H1 (cell line): ENCODE results near the gene SPAST. TPM values are rescaled to one million over a fixed set of nuclear protein-coding genes. Genes with fewer than 3 reads are reported as not detected.

Experiments used
- CTCF ChIA-PET: fragments of 300-600 bp; sonication (Branson Sonifier 250); formaldehyde crosslinking; loops from one replicate; lab custom pipeline; 2021; ENCODE audit not compliant: partially characterized antibody; lab: Charles Lee
- POLR2A ChIA-PET: fragments of 300-600 bp; sonication (Branson Sonifier 250); formaldehyde crosslinking; loops from one replicate; lab custom pipeline; 2021; ENCODE audit warnings: inconsistent platforms; ENCODE audit not compliant: partially characterized antibody; lab: Charles Lee
- DNase-seq, 2 experiments: peaks; one replicate each; pipeline versions ENCODE4 v3.0.0 to v3.0.0-alpha.2; 2010 to 2022; ENCODE audit warnings: low spot score in 2 of 2, low read depth in 1 of 2, mixed read lengths in 1 of 2
- FAIRE-seq: peaks from 2 replicates; lab custom pipeline; 2011; peaks lifted over from hg19 to GRCh38; lab: Jason Lieb, UNC
- H2AFZ ChIP-seq: 2 replicates; pipeline ENCODE4 v1.8.1; 2012; ENCODE audit warnings: low read length, inconsistent platforms
- H2AK5ac ChIP-seq: 2 replicates; pipeline ENCODE4 v1.6.1; 2013; ENCODE audit warnings: low read depth, low read length
- H2BK120ac ChIP-seq: replicated peaks from 2 replicates; pipeline ENCODE3; 2013; ENCODE audit warnings: low read depth, low read length, inconsistent platforms
- H2BK12ac ChIP-seq: 2 replicates; pipeline ENCODE4 v1.6.1; 2013; ENCODE audit warnings: low read depth, low read length
- H2BK15ac ChIP-seq: 2 replicates; pipeline ENCODE4 v1.6.1; 2013; ENCODE audit warnings: low read length
- H2BK20ac ChIP-seq: 2 replicates; pipeline ENCODE4 v1.6.1; 2013; ENCODE audit warnings: low read length
- H2BK5ac ChIP-seq: 2 replicates; pipeline ENCODE4 v1.6.1; 2013; ENCODE audit warnings: low read depth, low read length
- H3K14ac ChIP-seq: 2 replicates; pipeline ENCODE4 v1.6.1; 2013; ENCODE audit warnings: inconsistent platforms; ENCODE audit not compliant: insufficient read length
- H3K18ac ChIP-seq: 2 replicates; pipeline ENCODE4 v1.6.1; 2013; ENCODE audit warnings: low read length; ENCODE audit errors: extremely low read depth
- H3K23ac ChIP-seq: 2 replicates; pipeline ENCODE4 v1.6.1; 2013; ENCODE audit warnings: inconsistent platforms; ENCODE audit not compliant: insufficient read length
- H3K23me2 ChIP-seq: 2 replicates; pipeline ENCODE4 v1.6.1; 2013; ENCODE audit warnings: low read depth, low read length
- H3K27ac ChIP-seq: 2 replicates; pipeline ENCODE4 v1.6.1; 2011; ENCODE audit warnings: low read depth, low read length, inconsistent platforms
- H3K27me3 ChIP-seq, 4 experiments: replicated peaks in 1 of 4; 1 replicate in 1 of 4; 2 replicates in 3 of 4; pipeline versions ENCODE4 v1.6.1 to v1.8.1; 2011 to 2013; ENCODE audit warnings: low read length in 3 of 4, mild to moderate bottlenecking in 3 of 4, inconsistent platforms in 2 of 4, mixed read lengths in 2 of 4, moderate library complexity in 1 of 4; ENCODE audit not compliant: control insufficient read depth in 3 of 4, insufficient read depth in 3 of 4; ENCODE audit errors: extremely low read depth in 1 of 4
- H3K36me3 ChIP-seq, 4 experiments: 2 replicates each; pipeline versions ENCODE4 v1.6.1 to v1.8.1; 2011 to 2013; ENCODE audit warnings: mild to moderate bottlenecking in 4 of 4, low read length in 3 of 4, moderate library complexity in 2 of 4, control low read depth in 1 of 4, inconsistent platforms in 1 of 4; ENCODE audit not compliant: insufficient read depth in 4 of 4, control insufficient read depth in 2 of 4
- H3K4ac ChIP-seq: replicated peaks from 2 replicates; pipeline ENCODE3; 2013; ENCODE audit warnings: low read length, low read depth, mixed read lengths, inconsistent platforms; ENCODE audit not compliant: insufficient read length
- H3K4me1 ChIP-seq, 4 experiments: replicated peaks in 1 of 4; 1 replicate in 1 of 4; 2 replicates in 3 of 4; pipeline versions ENCODE4 v1.6.1 to v1.8.1; 2011 to 2013; ENCODE audit warnings: low read length in 3 of 4, inconsistent platforms in 2 of 4, mixed read lengths in 1 of 4; ENCODE audit not compliant: insufficient read depth in 4 of 4, control insufficient read depth in 3 of 4
- H3K4me2 ChIP-seq, 2 experiments: 2 replicates each; pipeline versions ENCODE4 v1.6.1 to v1.8.1; 2011 to 2013; ENCODE audit warnings: low read depth in 2 of 2, low read length in 2 of 2, control low read depth in 1 of 2, inconsistent platforms in 1 of 2, mild to moderate bottlenecking in 1 of 2; ENCODE audit not compliant: insufficient read depth in 1 of 2
- H3K4me3 ChIP-seq, 4 experiments: fragments of 200-600, 300-600 bp in 1 of 4; sonication (generic), shearing (Covaris generic), sonication (Bioruptor Twin) in 1 of 4; 2 replicates each; pipeline versions ENCODE4 v1.5.1 to v1.8.1; 2011 to 2016; ENCODE audit warnings: low read length in 4 of 4, low read depth in 3 of 4, control low read depth in 2 of 4, inconsistent platforms in 2 of 4, mild to moderate bottlenecking in 2 of 4, mixed read lengths in 1 of 4, moderate library complexity in 1 of 4; ENCODE audit not compliant: insufficient read depth in 2 of 4; ENCODE audit errors: extremely low read depth in 1 of 4
- H3K56ac ChIP-seq: replicated peaks from 2 replicates; pipeline ENCODE3; 2013; ENCODE audit warnings: low read depth, mild to moderate bottlenecking, mixed read lengths, low read length, inconsistent platforms; ENCODE audit not compliant: insufficient read length
- H3K79me1 ChIP-seq: 2 replicates; pipeline ENCODE4 v1.6.1; 2013; ENCODE audit warnings: low read depth, low read length, control low read depth
- H3K79me2 ChIP-seq, 2 experiments: 2 replicates each; pipeline versions ENCODE4 v1.6.1 to v1.8.1; 2012 to 2013; ENCODE audit warnings: low read length in 2 of 2, mild to moderate bottlenecking in 2 of 2, inconsistent platforms in 1 of 2; ENCODE audit not compliant: insufficient read depth in 2 of 2, control insufficient read depth in 1 of 2
- H3K9ac ChIP-seq, 4 experiments: replicated peaks in 1 of 4; 1 replicate in 1 of 4; 2 replicates in 3 of 4; pipeline versions ENCODE4 v1.6.1 to v1.8.1; 2011 to 2013; ENCODE audit warnings: low read depth in 3 of 4, low read length in 3 of 4, control low read depth in 2 of 4, mild to moderate bottlenecking in 2 of 4, moderate library complexity in 2 of 4, inconsistent platforms in 1 of 4; ENCODE audit errors: extremely low read depth in 1 of 4
- H3K9me3 ChIP-seq, 2 experiments: 2 replicates each; pipeline versions ENCODE4 v1.6.1 to v1.8.1; 2012 to 2013; ENCODE audit warnings: mild to moderate bottlenecking in 2 of 2, moderate library complexity in 2 of 2, control low read depth in 1 of 2, inconsistent platforms in 1 of 2, low read depth in 1 of 2, low read length in 1 of 2, mixed read lengths in 1 of 2; ENCODE audit not compliant: insufficient read depth in 2 of 2
- H4K20me1 ChIP-seq, 2 experiments: replicated peaks in 1 of 2; 2 replicates each; pipeline versions ENCODE3 to v1.8.1; 2011 to 2013; ENCODE audit warnings: inconsistent platforms in 2 of 2, low read length in 2 of 2, mild to moderate bottlenecking in 1 of 2; ENCODE audit not compliant: insufficient read depth in 2 of 2, control insufficient read depth in 1 of 2
- H4K5ac ChIP-seq: 2 replicates; pipeline ENCODE4 v1.6.1; 2013; ENCODE audit warnings: low read length, low read depth, mixed read lengths, inconsistent platforms; ENCODE audit not compliant: insufficient read length
- H4K8ac ChIP-seq: 2 replicates; pipeline ENCODE4 v1.8.0; 2013; ENCODE audit warnings: mild to moderate bottlenecking, moderate library complexity, low read length, inconsistent platforms; ENCODE audit not compliant: insufficient read depth; ENCODE audit errors: extremely low read depth
- H4K91ac ChIP-seq: replicated peaks from 2 replicates; pipeline ENCODE3; 2013; ENCODE audit warnings: low read length, mixed read lengths, inconsistent platforms; ENCODE audit not compliant: insufficient read length
- ATF2 ChIP-seq: IDR thresholded peaks from 2 replicates; pipeline ENCODE4 v1.6.1; 2012; ENCODE audit warnings: low read length, inconsistent platforms
- BRCA1 ChIP-seq: IDR thresholded peaks from 2 replicates; pipeline ENCODE4 v1.6.1; 2012; ENCODE audit warnings: low read depth, low read length, improper control_type of control experiment
- YY1 ChIP-seq: IDR thresholded peaks from 2 replicates; pipeline ENCODE4 v1.6.1; 2011; ENCODE audit warnings: low read depth, mild to moderate bottlenecking, low read length
- WGBS, 2 experiments: shearing (Covaris generic) in 1 of 2; methylation state at CpG; one replicate each; pipeline versions ENCODE4 v1.1.6 to v1.1.7; 2013 to 2015; ENCODE audit warnings: low lambda C conversion rate in 2 of 2, mixed read lengths in 2 of 2, inconsistent platforms in 1 of 2, low coverage in 1 of 2, missing lambda C conversion rate in 1 of 2; ENCODE audit not compliant: insufficient replicate concordance in 2 of 2, insufficient coverage in 1 of 2, insufficient read length in 1 of 2; ENCODE audit errors: extremely low coverage in 1 of 2, missing lambda C conversion rate in 1 of 2; 5-methylcytosine and 5-hydroxymethylcytosine counted together
- polyA plus RNA-seq, 7 experiments: library from polyadenylated mRNA; depleted of rRNA in 3 of 7; stranded (reverse) in 5 of 7; unstranded in 2 of 7; fragments of >200 nt in 5 of 7; fragments of 200-250 nt in 2 of 7; gene quantifications; 1 replicate in 5 of 7; 2 replicates in 1 of 7; 4 replicates in 1 of 7; pipeline versions ENCODE4 v1.2.1 to v1.2.3, GENCODE V29; 2011 to 2013; ENCODE audit warnings: missing spikeins in 2 of 7, mixed read lengths in 2 of 7
- total RNA-seq: library from RNA; stranded (reverse); fragmentation: NEBNext Ultra II Directional; extraction: Animal tissue kit (Norgen Biotek cat#: 25700); gene quantifications from 2 replicates; pipeline ENCODE4 v1.2.1, GENCODE V29; 2021

Gene SPAST
- total and polyA plus RNA-seq, 2 of the 8 experiments (the other 6 are each of a cell fraction or from before 2014, with no cell fraction given): 4.4 to 36.0 TPM

- no peak for FAIRE-seq
- Histone ChIP-seq H3K14ac (no peak overlapping the region), H2BK20ac (no peak overlapping the region), H4K5ac (no peak overlapping the region), H3K23ac (no peak overlapping the region), H3K27me3 (no peaks in the 10 kb centered on the region), H3K9ac (no peak overlapping the region), H2BK12ac (no peak overlapping the region), H3K4me2 (no peak overlapping the region), H3K23me2 (peaks cover 5% of the 10 kb centered on the region), H3K4me1 (peaks cover 0 to 2% (median 0%) of the 10 kb centered on the region in 4 experiments; a peak in 2 of 7 replicates), H2AK5ac (no peak overlapping the region), H4K8ac (no peak overlapping the region), H3K18ac (no peak overlapping the region), H3K9me3 (no peaks in the 10 kb centered on the region), H3K56ac (no peak overlapping the region), H3K79me1 (no peaks in the 10 kb centered on the region), H3K4ac (no peak overlapping the region), H3K4me3 (no peak overlapping the region), H2AFZ (no peak overlapping the region), H4K20me1 (no peaks in the 10 kb centered on the region), H3K27ac (no peak overlapping the region), H2BK120ac (no peak overlapping the region), H2BK5ac (no peak overlapping the region), H4K91ac (no peak overlapping the region), H3K79me2 (peaks cover 0 to 18% of the 10 kb centered on the region in 2 experiments; a peak in 2 of 4 replicates), H3K36me3 (no peaks in the 10 kb centered on the region), H2BK15ac (no peak overlapping the region)
- TF ChIP-seq BRCA1 (no peak), YY1 (no peak), ATF2 (no peak)
- DNase-seq: no peak
- WGBS, 2 experiments: 93% methylated on average over 8 of the region's 8 CpGs; no CpG with 5 or more reads in 1 of the 2 experiments
- ChIA-PET CTCF (interaction anchor here (2.8 kb wide), 1 partner anchor 22 kb away, joined by 13 read pairs; the partner anchor contains the start of gene DPY30), POLR2A (interaction anchor here (3.2 to 3.9 kb wide), 2 partner anchors 21 to 49 kb away, joined by 17 to 60 read pairs; partner anchors contain the start of genes DPY30 and MEMO1)
These were observed 1.9 kb upstream of the SPAST start for GRCh38 chr2:32061430-32061829.
